Measurements from ENCODE around the gene P4HB.
A peak's percentile ranks its signal among the peaks of the same experiment; 100 is the strongest.

The P4HB gene

GRCh38 chr17:81825841-81826466 is 34.4 kb downstream of the P4HB start:
- DNase-seq, result no peak

GRCh38 chr17:81824595-81824994 is 35.7 kb downstream of the P4HB start:
- DNase-seq, result no peak

- no peak for DNase-seq
These were observed 36.4 kb downstream of the P4HB start for GRCh38 chr17:81823820-81824550.

- DNase-seq, result no peak
These were observed 37.1 kb downstream of the P4HB start for GRCh38 chr17:81822996-81823819.

- no peak for DNase-seq
These were observed 38.1 kb downstream of the P4HB start for GRCh38 chr17:81822312-81822637.

- peak; percentile 95 for DNase-seq
These were observed 38.6 kb downstream of the P4HB start for GRCh38 chr17:81821603-81822311.

- no peak for DNase-seq
These were observed 39.2 kb downstream of the P4HB start for GRCh38 chr17:81821147-81821546.

GRCh38 chr17:81819708-81820107 is 40.6 kb downstream of the P4HB start:
- no peak for DNase-seq

- DNase-seq, result no peak
These were observed 42.6 kb downstream of the P4HB start for GRCh38 chr17:81817758-81818147.

- no peak for DNase-seq
These were observed 44.7 kb downstream of the P4HB start for GRCh38 chr17:81815646-81815986.

GRCh38 chr17:81814748-81815645 is 45.3 kb downstream of the P4HB start:
- no peak for DNase-seq

- no peak for DNase-seq
These were observed 46.3 kb downstream of the P4HB start for GRCh38 chr17:81813861-81814683.

- no peak for DNase-seq
These were observed 47.0 kb downstream of the P4HB start for GRCh38 chr17:81813371-81813684.

GRCh38 chr17:81812571-81813370 is 47.6 kb downstream of the P4HB start:
- no peak for DNase-seq

GRCh38 chr17:81811705-81812570 is 48.4 kb downstream of the P4HB start:
- DNase-seq, result no peak

GRCh38 chr17:81810892-81811704 is 49.2 kb downstream of the P4HB start:
- no peak for DNase-seq

- no peak for DNase-seq
These were observed 49.9 kb downstream of the P4HB start for GRCh38 chr17:81810476-81810875.

GRCh38 chr17:81809556-81809998 is 50.8 kb downstream of the P4HB start:
- no peak for DNase-seq

All from OCI-M1 (cell line).